ENCODE data around the gene GNB3. TPM values are rescaled to one million over a fixed set of nuclear protein-coding genes. Genes with fewer than 3 reads are reported as not detected.
A peak's percentile ranks its signal among the peaks of the same experiment; 100 is the strongest.

GNB3 gene
- total and polyA plus RNA-seq, 4 donors: under 0.01 to 0.12 TPM; not detected in 2

DNA sequence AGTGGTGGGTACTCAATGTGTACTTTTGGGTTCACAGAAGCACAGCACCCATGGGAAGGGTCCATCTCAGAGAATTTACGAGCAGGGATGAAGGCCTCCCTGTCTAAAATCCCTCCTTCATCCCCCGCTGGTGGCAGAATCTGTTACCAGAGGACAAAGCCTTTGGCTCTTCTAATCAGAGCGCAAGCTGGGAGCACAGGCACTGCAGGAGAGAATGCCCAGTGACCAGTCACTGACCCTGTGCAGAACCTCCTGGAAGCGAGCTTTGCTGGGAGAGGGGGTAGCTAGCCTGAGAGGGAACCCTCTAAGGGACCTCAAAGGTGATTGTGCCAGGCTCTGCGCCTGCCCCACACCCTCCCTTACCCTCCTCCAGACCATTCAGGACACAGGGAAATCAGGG is 20.6 kb upstream of the GNB3 start (continued):
- TF ChIP-seq, protein P1, sequence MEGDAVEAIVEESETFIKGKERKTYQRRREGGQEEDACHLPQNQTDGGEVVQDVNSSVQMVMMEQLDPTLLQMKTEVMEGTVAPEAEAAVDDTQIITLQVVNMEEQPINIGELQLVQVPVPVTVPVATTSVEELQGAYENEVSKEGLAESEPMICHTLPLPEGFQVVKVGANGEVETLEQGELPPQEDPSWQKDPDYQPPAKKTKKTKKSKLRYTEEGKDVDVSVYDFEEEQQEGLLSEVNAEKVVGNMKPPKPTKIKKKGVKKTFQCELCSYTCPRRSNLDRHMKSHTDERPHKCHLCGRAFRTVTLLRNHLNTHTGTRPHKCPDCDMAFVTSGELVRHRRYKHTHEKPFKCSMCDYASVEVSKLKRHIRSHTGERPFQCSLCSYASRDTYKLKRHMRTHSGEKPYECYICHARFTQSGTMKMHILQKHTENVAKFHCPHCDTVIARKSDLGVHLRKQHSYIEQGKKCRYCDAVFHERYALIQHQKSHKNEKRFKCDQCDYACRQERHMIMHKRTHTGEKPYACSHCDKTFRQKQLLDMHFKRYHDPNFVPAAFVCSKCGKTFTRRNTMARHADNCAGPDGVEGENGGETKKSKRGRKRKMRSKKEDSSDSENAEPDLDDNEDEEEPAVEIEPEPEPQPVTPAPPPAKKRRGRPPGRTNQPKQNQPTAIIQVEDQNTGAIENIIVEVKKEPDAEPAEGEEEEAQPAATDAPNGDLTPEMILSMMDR (IDR thresholded peaks at IDR 0.05; ENCODE audit: low read depth, low read length, missing input control): no peak
- TF ChIP-seq FOXA1 (IDR thresholded peaks at IDR 0.05): no peak
- TF ChIP-seq NR2F2 (IDR thresholded peaks at IDR 0.05): no peak

- WGBS: 5% methylated on average over 28 of the region's 28 CpGs
- Histone ChIP-seq H3K36me3 (ENCODE audit: control insufficient read depth in 4 of 4, insufficient read depth in 3 of 4, low read depth in 1 of 4, low read length in 3 of 4) (no peaks in the 10 kb centered on the region), H3K27ac (ENCODE audit: low read depth in 1 of 2, low read length in 2 of 2) (peak within 1 kb of the TSS in 1 of 2 donors; percentile 72), H3K9me3 (ENCODE audit: control insufficient read depth in 4 of 4, low read length in 3 of 4) (no peaks in the 10 kb centered on the region), H3K27me3 (ENCODE audit: control insufficient read depth in 4 of 4, insufficient read depth in 4 of 4, low read length in 3 of 4) (no peaks in the 10 kb centered on the region), H3K4me3 (ENCODE audit: low read depth in 1 of 3, low read length in 3 of 3) (peak within 1 kb of the TSS in 2 of 3 donors; percentile 38 to 44), H3K4me1 (ENCODE audit: control insufficient read depth in 4 of 4, insufficient read depth in 4 of 4, low read length in 3 of 4) (peaks cover 0 to 41% (median 29%) of the 10 kb centered on the region in 4 donors), H3K9ac (ENCODE audit: low read depth in 1 of 2, low read length in 2 of 2) (no peak within 1 kb of the TSS)
- peak; percentile 49 for DNase-seq (ENCODE audit: low spot score)
- TF ChIP-seq RAD21 (IDR thresholded peaks at IDR 0.05) (no peak), ZBTB33 (IDR thresholded peaks at IDR 0.05) (no peak), REST (IDR thresholded peaks at IDR 0.05) (no peak), NR2F2 (IDR thresholded peaks at IDR 0.05) (no peak), FOXA1 (IDR thresholded peaks at IDR 0.05) (no peak)
- TF ChIP-seq, protein P1 (IDR thresholded peaks at IDR 0.05; ENCODE audit: low read depth, low read length, missing input control): no peak
- TF ChIP-seq, protein P2, sequence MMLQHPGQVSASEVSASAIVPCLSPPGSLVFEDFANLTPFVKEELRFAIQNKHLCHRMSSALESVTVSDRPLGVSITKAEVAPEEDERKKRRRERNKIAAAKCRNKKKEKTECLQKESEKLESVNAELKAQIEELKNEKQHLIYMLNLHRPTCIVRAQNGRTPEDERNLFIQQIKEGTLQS (IDR thresholded peaks at IDR 0.05): no peak
These were observed 18.9 kb upstream of the GNB3 start, which contains the start of gene GPR162 for GRCh38 chr12:6821591-6822425. Gene GPR162 (plus strand): TSS chr12:6821821. CDS start chr12:6823899, 2,078 bp downstream.
